Mesothelial cell of epicardium (in vitro differentiated cells): ENCODE measurements around the gene TXNDC11. TPM values are rescaled to one million over a fixed set of nuclear protein-coding genes. Genes with fewer than 3 reads are reported as not detected.

Experiments used
- DNase-seq, 2 experiments: peaks; one replicate each; pipeline ENCODE4 v3.0.0; 2021; ENCODE audit warnings: low spot score in 2 of 2; ENCODE audit not compliant: unreplicated experiment in 2 of 2
- H3K27ac Mint-ChIP-seq: 2 replicates; pipeline ENCODE4 v1.8.0; 2021; ENCODE audit warnings: mixed read lengths
- H3K27me3 Mint-ChIP-seq: 2 replicates; pipeline ENCODE4 v1.8.0; 2021; ENCODE audit warnings: low read depth, mixed read lengths
- H3K36me3 Mint-ChIP-seq: 2 replicates; pipeline ENCODE4 v1.8.0; 2021; ENCODE audit warnings: mixed read lengths
- H3K4me1 Mint-ChIP-seq: 2 replicates; pipeline ENCODE4 v1.8.0; 2021; ENCODE audit warnings: mixed read lengths
- H3K4me3 Mint-ChIP-seq: 2 replicates; pipeline ENCODE4 v1.8.0; 2021; ENCODE audit warnings: mild to moderate bottlenecking, moderate library complexity, mixed read lengths
- H3K9me3 Mint-ChIP-seq: 2 replicates; pipeline ENCODE4 v1.8.0; 2021; ENCODE audit warnings: mixed read lengths
- CTCF ChIP-seq: fragments of 200-600 bp; sonication (generic); IDR thresholded peaks from one replicate; pipeline ENCODE4 v1.5.0; 2021; ENCODE audit warnings: antibody characterized with exemption; ENCODE audit not compliant: unreplicated experiment
- total RNA-seq: library from RNA; stranded (reverse); gene quantifications from 3 replicates; pipeline ENCODE4 v1.2.1, GENCODE V29; 2021

TXNDC11 gene
- total RNA-seq, 1 donor from 2014 or later = 27.5 TPM

GRCh38 chr16:11677451-11677951 lies 65.2 kb downstream of the TXNDC11 start:
- Mint-ChIP-seq H3K36me3 (peaks cover 14% of the 10 kb centered on the region), H3K4me3 (no peak overlapping the region), H3K27ac (peak overlapping the region; percentile 68), H3K4me1 (peaks cover 12% of the 10 kb centered on the region), H3K9me3 (no peaks in the 10 kb centered on the region), H3K27me3 (no peaks in the 10 kb centered on the region)
- no peak for DNase-seq
- TF ChIP-seq CTCF = no peak

- no peaks in the 10 kb centered on the region for H3K27me3 Mint-ChIP-seq
- no peak overlapping the region for H3K4me3 Mint-ChIP-seq
- no peak for TF ChIP-seq CTCF
- H3K4me1 Mint-ChIP-seq = peaks cover 15% of the 10 kb centered on the region
- peak overlapping the region; percentile 21 for H3K27ac Mint-ChIP-seq
- peaks cover 14% of the 10 kb centered on the region for H3K36me3 Mint-ChIP-seq
- DNase-seq = no peak
- no peaks in the 10 kb centered on the region for H3K9me3 Mint-ChIP-seq
These were observed 65.9 kb downstream of the TXNDC11 start for GRCh38 chr16:11676799-11677198.

- H3K36me3 Mint-ChIP-seq = peaks cover 6% of the 10 kb centered on the region
- no peaks in the 10 kb centered on the region for H3K27me3 Mint-ChIP-seq
- no peak overlapping the region for H3K27ac Mint-ChIP-seq
- no peak for DNase-seq
- no peak for TF ChIP-seq CTCF
- no peaks in the 10 kb centered on the region for H3K9me3 Mint-ChIP-seq
- peaks cover 18% of the 10 kb centered on the region for H3K4me1 Mint-ChIP-seq
- H3K4me3 Mint-ChIP-seq = no peak overlapping the region
These were observed 66.8 kb downstream of the TXNDC11 start for GRCh38 chr16:11675561-11676511.

GRCh38 chr16:11674818-11675560 lies 67.7 kb downstream of the TXNDC11 start:
- Mint-ChIP-seq H3K9me3 (no peaks in the 10 kb centered on the region), H3K4me1 (peaks cover 27% of the 10 kb centered on the region)

More at GRCh38 chr16:11674818-11675560, 67.7 kb downstream of the TXNDC11 start:
- TF ChIP-seq CTCF = no peak
- H3K4me3 Mint-ChIP-seq = no peak overlapping the region
- H3K36me3 Mint-ChIP-seq = peaks cover 6% of the 10 kb centered on the region
- no peak for DNase-seq
- H3K27me3 Mint-ChIP-seq = no peaks in the 10 kb centered on the region
- H3K27ac Mint-ChIP-seq = peak overlapping the region; percentile 80
